ENCODE measurements around the gene GBF1. TPM values are rescaled to one million over a fixed set of nuclear protein-coding genes. Genes with fewer than 3 reads are reported as not detected.

Gene GBF1
- total RNA-seq, 1 experiment from 2014 or later, result 69.8 TPM

DNA sequence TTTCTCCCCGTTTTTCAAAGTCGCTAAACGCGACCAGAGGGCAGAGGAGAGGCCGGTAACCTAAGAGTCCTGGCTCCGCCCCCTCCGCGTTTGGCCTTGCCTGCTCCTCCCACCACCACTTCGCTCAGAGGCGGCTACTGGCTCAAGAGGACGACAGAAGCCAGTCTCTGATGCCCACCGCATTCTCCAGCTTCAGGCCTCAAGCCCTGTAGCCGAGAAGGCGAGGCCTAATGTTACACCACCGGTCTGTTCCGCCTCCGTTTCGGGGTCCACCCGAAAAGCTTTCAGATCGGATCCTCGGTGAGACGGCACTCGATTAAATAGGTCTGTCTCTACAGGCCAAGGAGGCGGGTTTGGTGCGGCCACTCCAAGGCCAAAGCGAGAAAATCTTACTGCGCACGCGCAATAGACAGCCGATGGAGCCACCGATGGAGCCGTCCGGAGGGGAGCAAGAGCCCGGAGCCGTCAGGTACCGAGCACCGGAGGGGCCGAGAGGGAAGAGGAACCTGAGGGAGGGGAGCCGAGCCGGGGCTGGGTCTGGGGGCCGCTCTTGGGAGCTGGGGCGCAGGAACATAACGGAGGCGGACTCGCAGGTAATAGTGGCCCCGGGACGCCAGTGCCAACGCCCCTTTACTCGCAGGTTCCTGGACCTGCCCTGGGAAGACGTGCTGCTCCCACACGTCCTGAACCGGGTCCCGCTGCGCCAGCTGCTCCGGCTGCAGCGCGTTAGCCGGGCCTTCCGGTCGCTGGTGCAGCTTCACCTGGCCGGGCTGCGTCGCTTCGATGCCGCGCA, 175.6 kb downstream of the GBF1 start, which contains the start of gene FBXL15:
TSS of gene FBXL15 (plus strand) at position 123 of the 793 bp plus-strand sequence. CDS start at position 417, 294 bp downstream.
- Mint-ChIP-seq H3K36me3 (ENCODE audit: insufficient read depth, unreplicated experiment) (peaks cover 33% of the 10 kb centered on the region), H3K4me3 (ENCODE audit: unreplicated experiment) (peak within 1 kb of the TSS; percentile 99), H3K27me3 (ENCODE audit: insufficient read depth, unreplicated experiment) (no peaks in the 10 kb centered on the region), H3K9me3 (ENCODE audit: unreplicated experiment) (no peaks in the 10 kb centered on the region), H3K4me1 (ENCODE audit: low read depth, unreplicated experiment) (peaks cover 7% of the 10 kb centered on the region), H3K27ac (ENCODE audit: unreplicated experiment) (peak within 1 kb of the TSS; percentile 97)
- CTCF ChIA-PET, result interaction anchor here (0.6 to 5.3 kb wide), 14 partner anchors 11 to 370 kb away, joined by 3 to 37 read pairs (median 5); partner anchors contain the start of genes CUEDC2, ELOVL3 and NFKB2
- TF ChIP-seq, protein P1, sequence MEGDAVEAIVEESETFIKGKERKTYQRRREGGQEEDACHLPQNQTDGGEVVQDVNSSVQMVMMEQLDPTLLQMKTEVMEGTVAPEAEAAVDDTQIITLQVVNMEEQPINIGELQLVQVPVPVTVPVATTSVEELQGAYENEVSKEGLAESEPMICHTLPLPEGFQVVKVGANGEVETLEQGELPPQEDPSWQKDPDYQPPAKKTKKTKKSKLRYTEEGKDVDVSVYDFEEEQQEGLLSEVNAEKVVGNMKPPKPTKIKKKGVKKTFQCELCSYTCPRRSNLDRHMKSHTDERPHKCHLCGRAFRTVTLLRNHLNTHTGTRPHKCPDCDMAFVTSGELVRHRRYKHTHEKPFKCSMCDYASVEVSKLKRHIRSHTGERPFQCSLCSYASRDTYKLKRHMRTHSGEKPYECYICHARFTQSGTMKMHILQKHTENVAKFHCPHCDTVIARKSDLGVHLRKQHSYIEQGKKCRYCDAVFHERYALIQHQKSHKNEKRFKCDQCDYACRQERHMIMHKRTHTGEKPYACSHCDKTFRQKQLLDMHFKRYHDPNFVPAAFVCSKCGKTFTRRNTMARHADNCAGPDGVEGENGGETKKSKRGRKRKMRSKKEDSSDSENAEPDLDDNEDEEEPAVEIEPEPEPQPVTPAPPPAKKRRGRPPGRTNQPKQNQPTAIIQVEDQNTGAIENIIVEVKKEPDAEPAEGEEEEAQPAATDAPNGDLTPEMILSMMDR (IDR thresholded peaks at IDR 0.05; ENCODE audit: insufficient read depth in 1 of 2, low read depth in 1 of 2, low read length in 1 of 2, severe bottlenecking in 1 of 2, unreplicated experiment in 1 of 2), result no peak
- Histone ChIP-seq H3K9me3 (no peaks in the 10 kb centered on the region), H3K36me3 (ENCODE audit: control insufficient read depth, insufficient read depth, low read length) (0 out of 2 replicates have a peak, but pooled peaks cover 1% of the 10 kb centered on the region), H3K4me1 (peaks cover 9% of the 10 kb centered on the region; the same call in 1 of the 2 replicates), H3K4me3 (ENCODE audit: low read depth, low read length) (peak within 1 kb of the TSS; percentile 83), H3K27me3 (replicated peaks; ENCODE audit: control insufficient read depth, insufficient read depth, low read length) (no peaks in the 10 kb centered on the region)
- peak; percentile 97 for DNase-seq
- POLR2A ChIA-PET, result interaction anchor here (0.6 to 1.7 kb wide), 3 partner anchors 11 to 58 kb away, joined by 3 to 8 read pairs (median 6); partner anchors contain the start of gene CUEDC2
- intact Hi-C loops (cut with micrococcal nuclease; ENCODE audit: unreplicated experiment), result loop anchor here (2.0 to 5.0 kb wide), 2 partner anchors 40 to 161 kb away; no protein-coding TSS in a partner anchor
- BruUV-seq (replicated peaks), result no TSS peak

DNA sequence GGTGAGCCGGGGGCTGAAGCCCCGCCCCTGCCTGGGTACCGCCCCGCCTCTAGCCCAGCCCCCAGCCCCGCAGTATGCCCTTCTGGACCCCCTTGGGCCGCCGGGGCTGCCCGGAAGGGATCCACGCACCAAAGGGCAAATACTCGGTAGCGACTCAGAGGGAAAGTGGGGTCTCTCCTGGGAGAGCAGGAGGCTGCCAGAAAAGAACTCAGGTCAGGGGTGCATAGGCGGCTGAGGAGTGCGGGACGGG, 176.1 kb downstream of the GBF1 start:
- CTCF ChIA-PET, result interaction anchor here (0.6 to 5.3 kb wide), 13 partner anchors 11 to 370 kb away, joined by 3 to 37 read pairs (median 5); partner anchors contain the start of genes CUEDC2, ELOVL3 and NFKB2
- H3K9me3 Mint-ChIP-seq (ENCODE audit: unreplicated experiment), result no peaks in the 10 kb centered on the region
- no peaks in the 10 kb centered on the region for H3K27me3 Mint-ChIP-seq (ENCODE audit: insufficient read depth, unreplicated experiment)
- no peak for DNase-seq
- H3K27ac Mint-ChIP-seq (ENCODE audit: unreplicated experiment), result peak overlapping the region; percentile 97
- no TSS peak for BruUV-seq (replicated peaks)
- POLR2A ChIA-PET, result interaction anchor here (0.6 to 2.7 kb wide), 4 partner anchors 11 to 58 kb away, joined by 3 to 20 read pairs (median 7); partner anchors contain the start of gene CUEDC2
- Histone ChIP-seq H3K27me3 (replicated peaks; ENCODE audit: control insufficient read depth, insufficient read depth, low read length) (no peaks in the 10 kb centered on the region), H3K36me3 (ENCODE audit: control insufficient read depth, insufficient read depth, low read length) (0 out of 2 replicates have a peak, but pooled peaks cover 1% of the 10 kb centered on the region), H3K4me1 (peaks cover 9% of the 10 kb centered on the region; the same call in 1 of the 2 replicates), H3K9me3 (no peaks in the 10 kb centered on the region), H3K4me3 (ENCODE audit: low read depth, low read length) (peak overlapping the region; percentile 83)
- TF ChIP-seq, protein P1 (IDR thresholded peaks at IDR 0.05; ENCODE audit: insufficient read depth in 1 of 2, low read depth in 1 of 2, low read length in 1 of 2, severe bottlenecking in 1 of 2, unreplicated experiment in 1 of 2), result no peak
- peaks cover 33% of the 10 kb centered on the region for H3K36me3 Mint-ChIP-seq (ENCODE audit: insufficient read depth, unreplicated experiment)
- peak overlapping the region; percentile 99 for H3K4me3 Mint-ChIP-seq (ENCODE audit: unreplicated experiment)
- intact Hi-C loops (cut with micrococcal nuclease; ENCODE audit: unreplicated experiment), result loop anchor here (2.0 to 5.0 kb wide), 2 partner anchors 39 to 161 kb away; no protein-coding TSS in a partner anchor
- peaks cover 7% of the 10 kb centered on the region for H3K4me1 Mint-ChIP-seq (ENCODE audit: low read depth, unreplicated experiment)
